Suprapubic skin (tissue), 4 donors: ENCODE results near the gene XIRP1. TPM values are rescaled to one million over a fixed set of nuclear protein-coding genes. Genes with fewer than 3 reads are reported as not detected.

ENCODE experiments used
- DNase-seq, 2 donors: peaks; one replicate each; pipeline ENCODE4 v3.0.0-alpha.2; 2019; ENCODE audit warnings: low spot score in 2 of 2
- H3K27ac ChIP-seq: fragments of 200-600 bp; sonication (generic); one replicate; pipeline ENCODE4 v1.5.1; 2019
- H3K27me3 ChIP-seq: fragments of 200-600 bp; sonication (generic); one replicate; pipeline ENCODE4 v1.5.1; 2019
- H3K36me3 ChIP-seq: fragments of 200-600 bp; sonication (generic); one replicate; pipeline ENCODE4 v1.5.1; 2019
- H3K4me1 ChIP-seq: fragments of 200-600 bp; sonication (generic); one replicate; pipeline ENCODE4 v1.5.1; 2019
- H3K4me3 ChIP-seq: fragments of 200-600 bp; sonication (generic); one replicate; pipeline ENCODE4 v1.5.1; 2019; ENCODE audit warnings: mild to moderate bottlenecking
- H3K9me3 ChIP-seq: fragments of 200-600 bp; sonication (generic); one replicate; pipeline ENCODE4 v1.5.1; 2019
- EP300 ChIP-seq: sonication (generic); formaldehyde crosslinking; IDR thresholded peaks from one replicate; pipeline ENCODE4 v1.6.1; 2017; ENCODE audit warnings: antibody characterized with exemption
- POLR2A ChIP-seq, 2 donors: fragments of 450-650 bp; IDR thresholded peaks; one replicate each; pipeline ENCODE4 v1.6.1; 2017; ENCODE audit warnings: antibody characterized with exemption in 2 of 2, mild to moderate bottlenecking in 2 of 2, moderate library complexity in 2 of 2
- POLR2AphosphoS5 ChIP-seq, 3 donors: sonication (generic); formaldehyde crosslinking; IDR thresholded peaks; one replicate each; pipeline ENCODE4 v1.6.1; 2017; ENCODE audit warnings: antibody characterized with exemption in 3 of 3
- WGBS: methylation state at CpG from one replicate; pipeline ENCODE4 v1.1.5; 2018; 5-methylcytosine and 5-hydroxymethylcytosine counted together
- total RNA-seq, 4 donors: library from RNA; depleted of rRNA; stranded (reverse); fragments of >200 nt; gene quantifications; one replicate each; pipeline ENCODE4 v1.1.0, GENCODE V29; 2016
- TF ChIP-seq, protein P1 (sequence below), 2 donors: fragments of 200-600 bp in 1 of 2; fragments of 450-650 bp in 1 of 2; sonication (generic) in 1 of 2; IDR thresholded peaks; one replicate each; pipeline ENCODE4 v1.5.1; 2016 to 2019; ENCODE audit warnings: antibody characterized with exemption in 2 of 2, mild to moderate bottlenecking in 1 of 2, moderate library complexity in 1 of 2

The XIRP1 gene
- total RNA-seq, 4 donors from 2014 or later = not detected

DNA sequence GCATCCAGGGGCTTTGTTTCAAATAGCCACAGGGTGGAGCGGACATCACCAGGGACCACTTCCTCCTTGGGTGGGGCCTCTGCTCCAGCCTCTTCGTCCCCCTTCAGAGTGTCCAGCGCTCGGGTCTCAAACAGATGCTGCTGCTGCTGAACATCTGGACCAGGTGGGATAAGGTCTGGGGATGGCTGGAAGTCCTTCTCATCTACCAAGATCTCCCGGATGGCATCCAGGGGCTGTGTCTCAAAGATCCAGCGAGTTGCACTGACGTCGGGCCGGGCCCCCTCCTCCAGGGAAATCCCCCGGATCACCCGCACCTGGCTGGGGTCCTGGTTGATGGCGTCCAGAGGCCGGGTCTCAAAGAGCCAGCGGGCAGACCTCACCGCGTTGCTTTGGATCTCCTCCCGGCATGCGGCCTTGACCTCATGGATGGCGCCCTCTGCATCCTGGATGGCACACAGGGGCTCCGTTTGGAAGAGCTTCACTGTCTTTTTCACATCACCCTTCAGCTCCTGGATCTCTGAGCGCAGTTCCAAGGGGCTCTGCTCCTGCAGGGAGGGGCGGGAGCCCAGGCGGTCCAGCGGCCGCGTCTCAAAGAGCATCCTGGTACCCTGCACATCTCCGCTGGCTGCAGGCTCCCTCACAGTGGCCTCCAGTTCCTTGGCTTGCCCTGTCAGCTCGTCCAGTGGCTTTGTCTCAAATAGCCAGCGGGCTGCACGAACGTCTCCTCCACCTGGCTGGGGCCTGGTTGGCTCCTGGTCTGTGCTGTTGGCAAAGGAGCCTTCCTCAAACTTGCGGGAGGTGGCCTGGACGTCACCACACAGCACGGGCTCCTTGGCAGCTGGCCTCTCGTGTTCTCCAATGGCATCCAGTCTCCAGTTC lies 3.9 kb downstream of the XIRP1 start:
- no peak for TF ChIP-seq POLR2AphosphoS5 (IDR thresholded peaks at IDR 0.05)
- no peak for TF ChIP-seq POLR2A (IDR thresholded peaks at IDR 0.05)
- no peak for TF ChIP-seq EP300
- TF ChIP-seq, protein P1, sequence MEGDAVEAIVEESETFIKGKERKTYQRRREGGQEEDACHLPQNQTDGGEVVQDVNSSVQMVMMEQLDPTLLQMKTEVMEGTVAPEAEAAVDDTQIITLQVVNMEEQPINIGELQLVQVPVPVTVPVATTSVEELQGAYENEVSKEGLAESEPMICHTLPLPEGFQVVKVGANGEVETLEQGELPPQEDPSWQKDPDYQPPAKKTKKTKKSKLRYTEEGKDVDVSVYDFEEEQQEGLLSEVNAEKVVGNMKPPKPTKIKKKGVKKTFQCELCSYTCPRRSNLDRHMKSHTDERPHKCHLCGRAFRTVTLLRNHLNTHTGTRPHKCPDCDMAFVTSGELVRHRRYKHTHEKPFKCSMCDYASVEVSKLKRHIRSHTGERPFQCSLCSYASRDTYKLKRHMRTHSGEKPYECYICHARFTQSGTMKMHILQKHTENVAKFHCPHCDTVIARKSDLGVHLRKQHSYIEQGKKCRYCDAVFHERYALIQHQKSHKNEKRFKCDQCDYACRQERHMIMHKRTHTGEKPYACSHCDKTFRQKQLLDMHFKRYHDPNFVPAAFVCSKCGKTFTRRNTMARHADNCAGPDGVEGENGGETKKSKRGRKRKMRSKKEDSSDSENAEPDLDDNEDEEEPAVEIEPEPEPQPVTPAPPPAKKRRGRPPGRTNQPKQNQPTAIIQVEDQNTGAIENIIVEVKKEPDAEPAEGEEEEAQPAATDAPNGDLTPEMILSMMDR (IDR thresholded peaks at IDR 0.05) = no peak
- DNase-seq = no peak

DNA sequence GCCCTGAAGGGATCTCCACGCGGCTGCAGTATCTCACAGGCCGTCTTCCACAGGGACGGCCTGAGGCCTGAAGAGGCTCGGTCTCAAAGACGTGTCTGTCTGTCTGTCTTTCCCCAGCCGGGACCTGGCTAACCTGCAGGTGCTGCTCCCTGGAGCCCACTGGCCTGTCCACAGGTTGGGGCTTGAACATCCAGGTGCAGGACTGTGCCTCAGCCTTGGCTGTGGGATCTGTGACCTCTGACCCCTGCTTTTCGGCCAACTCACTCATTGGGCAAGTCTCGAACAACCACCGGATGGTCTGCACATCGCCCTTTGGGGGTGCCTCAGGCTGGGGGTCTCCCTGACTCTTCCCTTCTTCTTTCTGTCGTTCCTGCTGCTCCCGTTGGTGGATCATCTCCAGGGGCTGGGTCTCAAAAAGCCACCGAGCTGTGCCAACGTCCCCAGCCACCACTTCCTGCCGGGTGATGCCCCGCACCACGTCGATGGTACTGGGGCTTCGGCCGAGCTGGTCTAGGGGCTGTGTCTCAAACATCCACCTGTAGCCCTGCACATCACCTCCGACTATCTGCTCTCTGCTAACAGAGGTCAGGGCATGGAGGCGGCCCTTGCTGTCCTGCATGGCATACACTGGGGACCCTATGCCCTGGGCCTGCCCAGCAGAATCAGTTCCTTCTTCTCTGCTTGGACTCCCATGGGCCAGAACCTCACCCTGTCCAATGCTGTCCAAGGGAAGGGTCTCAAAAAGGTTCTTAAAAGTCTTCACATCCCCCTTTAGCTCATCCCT lies 4.8 kb downstream of the XIRP1 start:
- no peak overlapping the region for H3K4me3 ChIP-seq
- no peaks in the 10 kb centered on the region for H3K9me3 ChIP-seq
- H3K27ac ChIP-seq = no peak overlapping the region
- WGBS = 88% methylated on average over 22 of the region's 23 CpGs
- DNase-seq = peak in 1 of 2 donors; percentile 52
- H3K4me1 ChIP-seq = peaks cover 20% of the 10 kb centered on the region
- no peaks in the 10 kb centered on the region for H3K27me3 ChIP-seq
- no peaks in the 10 kb centered on the region for H3K36me3 ChIP-seq
- no peak for TF ChIP-seq EP300
- TF ChIP-seq, protein P1 (IDR thresholded peaks at IDR 0.05) = no peak
- TF ChIP-seq POLR2AphosphoS5 (IDR thresholded peaks at IDR 0.05) = no peak
- TF ChIP-seq POLR2A (IDR thresholded peaks at IDR 0.05) = no peak

More for the DNA sequence above, 3.9 kb downstream of the XIRP1 start:
- Histone ChIP-seq H3K4me3 (no peak overlapping the region), H3K4me1 (peaks cover 14% of the 10 kb centered on the region), H3K9me3 (no peaks in the 10 kb centered on the region), H3K36me3 (no peaks in the 10 kb centered on the region), H3K27ac (no peak overlapping the region), H3K27me3 (no peaks in the 10 kb centered on the region)
- WGBS = 90% methylated on average over 12 of the region's 35 CpGs

DNA sequence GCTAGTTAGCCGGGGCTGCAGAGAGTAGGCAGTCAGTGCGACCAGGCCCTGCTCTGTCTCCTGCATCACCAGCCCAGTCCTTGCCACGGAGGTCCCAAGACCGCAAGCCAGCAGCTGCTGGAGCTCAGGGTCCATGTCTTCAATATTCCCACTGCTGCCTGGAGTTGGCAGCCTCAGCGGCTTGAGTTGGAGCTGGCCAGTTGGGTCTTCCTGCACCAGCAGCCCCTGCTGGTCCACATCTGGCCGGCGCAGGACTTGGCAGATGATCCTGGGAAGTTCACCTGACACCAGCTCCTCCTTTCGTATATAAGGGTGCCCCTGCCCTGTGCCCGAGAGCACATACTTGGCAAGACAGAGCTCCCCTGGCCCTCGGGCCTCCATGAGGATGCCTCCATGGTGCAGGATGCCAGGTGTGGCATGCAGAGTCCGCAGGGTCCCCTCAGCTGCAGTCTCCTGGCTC lies 5.7 kb downstream of the XIRP1 start:
- H3K36me3 ChIP-seq = no peaks in the 10 kb centered on the region
- no peak overlapping the region for H3K27ac ChIP-seq
- WGBS = no CpG with 5 or more reads among the region's 11 CpGs
- TF ChIP-seq EP300 = no peak
- no peak for TF ChIP-seq POLR2AphosphoS5 (IDR thresholded peaks at IDR 0.05)
- no peak for TF ChIP-seq POLR2A (IDR thresholded peaks at IDR 0.05)
- TF ChIP-seq, protein P1 (IDR thresholded peaks at IDR 0.05) = no peak
- H3K4me1 ChIP-seq = peaks cover 21% of the 10 kb centered on the region
- H3K4me3 ChIP-seq = no peak overlapping the region
- H3K27me3 ChIP-seq = no peaks in the 10 kb centered on the region
- DNase-seq = no peak
- no peaks in the 10 kb centered on the region for H3K9me3 ChIP-seq

DNA sequence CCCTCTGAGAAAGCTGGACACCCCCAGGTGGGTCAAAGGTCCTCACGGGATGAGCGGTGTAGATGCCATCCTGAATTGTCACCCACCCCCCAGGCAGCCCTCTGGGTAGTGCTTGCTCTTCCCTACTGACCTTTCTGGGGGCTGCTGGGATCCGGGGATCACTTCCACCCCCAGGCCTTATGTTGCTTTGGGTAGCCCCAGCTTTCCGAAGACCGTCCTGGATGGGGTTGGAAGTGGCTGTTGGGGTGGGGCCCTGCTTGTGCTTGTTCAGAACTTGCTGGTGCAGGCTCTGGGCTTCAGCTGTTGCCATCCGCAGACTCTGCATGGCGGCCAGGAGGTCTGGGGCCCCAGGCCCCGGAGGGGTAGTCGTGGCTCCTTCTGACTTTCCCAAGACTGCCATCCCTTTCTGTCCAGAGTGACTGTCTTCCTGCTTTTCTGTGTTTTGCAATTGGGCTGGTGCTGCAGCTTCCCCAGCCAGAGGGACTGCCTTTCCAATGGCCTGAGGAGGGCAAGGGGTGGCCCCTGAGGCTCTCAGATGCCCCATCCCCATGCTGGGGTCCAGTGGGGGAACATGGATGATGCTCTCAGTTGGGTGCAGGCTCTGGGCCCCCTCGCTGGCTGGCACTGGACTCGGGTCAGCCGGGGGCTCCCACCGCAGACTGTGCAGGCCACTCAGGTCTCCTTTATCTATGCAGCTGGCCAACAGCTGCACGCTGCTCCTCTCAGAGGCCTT lies 6.3 kb downstream of the XIRP1 start:
- DNase-seq = no peak
- Histone ChIP-seq H3K36me3 (no peaks in the 10 kb centered on the region), H3K27me3 (no peaks in the 10 kb centered on the region), H3K27ac (no peak overlapping the region), H3K9me3 (no peaks in the 10 kb centered on the region), H3K4me1 (peaks cover 26% of the 10 kb centered on the region), H3K4me3 (no peak overlapping the region)
- 75% methylated on average over 9 of the region's 14 CpGs for WGBS
- TF ChIP-seq, protein P1 (IDR thresholded peaks at IDR 0.05) = no peak
- no peak for TF ChIP-seq POLR2AphosphoS5 (IDR thresholded peaks at IDR 0.05)
- TF ChIP-seq EP300 = no peak
- TF ChIP-seq POLR2A (IDR thresholded peaks at IDR 0.05) = no peak
